HepG2 (cell line): ENCODE measurements around the gene MARS2. TPM values are rescaled to one million over a fixed set of nuclear protein-coding genes. Genes with fewer than 3 reads are reported as not detected.

Source experiments
- ARNTL ChIP-seq: sonication (generic); formaldehyde crosslinking; IDR thresholded peaks from 2 replicates; pipeline ENCODE4 v1.4.0; 2020; ENCODE audit warnings: mild to moderate bottlenecking, missing genetic modification reagents
- HOXA5 ChIP-seq: sonication (generic); formaldehyde crosslinking; IDR thresholded peaks from 2 replicates; pipeline ENCODE4 v1.4.0; 2020; ENCODE audit warnings: missing genetic modification reagents
- KDM2A ChIP-seq: sonication (generic); formaldehyde crosslinking; IDR thresholded peaks from 2 replicates; pipeline ENCODE4 v1.4.0; 2020; ENCODE audit warnings: low read depth, missing genetic modification reagents, borderline replicate concordance
- MTF1 ChIP-seq: sonication (generic); formaldehyde crosslinking; IDR thresholded peaks from 2 replicates; pipeline ENCODE4 v1.5.0; 2020; ENCODE audit warnings: missing genetic modification reagents
- MXD4 ChIP-seq: IDR thresholded peaks from 2 replicates; pipeline ENCODE4 v1.6.1; 2016; ENCODE audit warnings: mild to moderate bottlenecking, missing biosample characterization, missing genetic modification reagents
- PCBP1 ChIP-seq: fragments of 200-400 bp; formaldehyde crosslinking; IDR thresholded peaks from 2 replicates; pipeline ENCODE4 v1.6.1; 2017; ENCODE audit warnings: mild to moderate bottlenecking, low read depth, low read length, borderline replicate concordance
- RBM22 ChIP-seq: fragments of 200-400 bp; formaldehyde crosslinking; optimal IDR thresholded peaks from 2 replicates; pipeline ENCODE3; 2017; ENCODE audit warnings: mild to moderate bottlenecking, low read length, moderate library complexity
- XRCC5 ChIP-seq: fragments of 200-400 bp; formaldehyde crosslinking; optimal IDR thresholded peaks from 2 replicates; pipeline ENCODE3; 2017; ENCODE audit warnings: mild to moderate bottlenecking, low read length
- ZNF354B ChIP-seq: sonication (generic); formaldehyde crosslinking; IDR thresholded peaks from 2 replicates; pipeline ENCODE4 v1.8.0; 2022; ENCODE audit warnings: mild to moderate bottlenecking, missing genetic modification reagents
- ZNF367 ChIP-seq: sonication (generic); formaldehyde crosslinking; IDR thresholded peaks from 2 replicates; pipeline ENCODE4 v1.4.0; 2020; ENCODE audit warnings: missing genetic modification reagents, borderline replicate concordance
- ZNF501 ChIP-seq: sonication (generic); formaldehyde crosslinking; IDR thresholded peaks from 2 replicates; pipeline ENCODE4 v1.5.1; 2020; ENCODE audit warnings: mild to moderate bottlenecking, moderate library complexity, missing genetic modification reagents
- ZNF713 ChIP-seq: sonication (generic); formaldehyde crosslinking; IDR thresholded peaks from 2 replicates; pipeline ENCODE4 v1.4.0; 2020; ENCODE audit warnings: mild to moderate bottlenecking, missing genetic modification reagents
- ZNF772 ChIP-seq: sonication (generic); formaldehyde crosslinking; IDR thresholded peaks from 2 replicates; pipeline ENCODE4 v1.5.0; 2020; ENCODE audit warnings: mild to moderate bottlenecking, missing genetic modification reagents
- ZSCAN21 ChIP-seq: sonication (generic); formaldehyde crosslinking; IDR thresholded peaks from 2 replicates; pipeline ENCODE4 v1.8.0; 2022; ENCODE audit warnings: mild to moderate bottlenecking, missing genetic modification reagents, moderate library complexity, borderline replicate concordance
- polyA plus RNA-seq, 8 experiments: library from polyadenylated mRNA; depleted of rRNA in 3 of 8; stranded (reverse) in 7 of 8; unstranded in 1 of 8; fragments of >200 nt; fragmentation: Illumina TruSeq in 4 of 8; extraction: Trizol in 4 of 8; gene quantifications; 2 replicates each; pipeline versions ENCODE4 v1.2.1 to v1.2.3, GENCODE V29; 2011 to 2016; ENCODE audit warnings: low read depth in 4 of 8, missing spikeins in 1 of 8, mixed read lengths in 1 of 8; ENCODE audit not compliant: insufficient read depth in 1 of 8
- total RNA-seq, 5 experiments: library from RNA; depleted of rRNA; stranded (reverse); fragments of >200 nt; fragmentation: Illumina TruSeq; extraction: Trizol; gene quantifications; 2 replicates each; pipeline ENCODE4 v1.2.3, GENCODE V29; 2016; ENCODE audit warnings: low read depth in 1 of 5
- TF ChIP-seq, protein P1 (sequence below): sonication (generic); formaldehyde crosslinking; IDR thresholded peaks from 2 replicates; pipeline ENCODE4 v1.5.0; 2020; ENCODE audit warnings: missing genetic modification reagents, mild to moderate bottlenecking, borderline replicate concordance
- TF ChIP-seq, protein P2 (sequence below): sonication (generic); formaldehyde crosslinking; IDR thresholded peaks from 2 replicates; pipeline ENCODE4 v1.4.0; 2020; ENCODE audit warnings: mild to moderate bottlenecking, missing genetic modification reagents
- TF ChIP-seq, protein P3 (sequence below): sonication (generic); formaldehyde crosslinking; IDR thresholded peaks from 2 replicates; pipeline ENCODE4 v1.5.1; 2020; ENCODE audit warnings: missing genetic modification reagents, mild to moderate bottlenecking, borderline replicate concordance
- TF ChIP-seq, protein P4 (sequence below): sonication (generic); formaldehyde crosslinking; IDR thresholded peaks from 2 replicates; pipeline ENCODE4 v1.4.0; 2020; ENCODE audit warnings: missing genetic modification reagents, mild to moderate bottlenecking, borderline replicate concordance
- TF ChIP-seq, protein P5 (sequence below): sonication (generic); formaldehyde crosslinking; IDR thresholded peaks from 2 replicates; pipeline ENCODE4 v1.5.1; 2020; ENCODE audit warnings: mild to moderate bottlenecking, missing genetic modification reagents

The MARS2 gene
- total and polyA plus RNA-seq, 2 of the 13 experiments (the other 11 are each of a cell fraction or from before 2014, with no cell fraction given) = 6.9 to 16.2 TPM

DNA sequence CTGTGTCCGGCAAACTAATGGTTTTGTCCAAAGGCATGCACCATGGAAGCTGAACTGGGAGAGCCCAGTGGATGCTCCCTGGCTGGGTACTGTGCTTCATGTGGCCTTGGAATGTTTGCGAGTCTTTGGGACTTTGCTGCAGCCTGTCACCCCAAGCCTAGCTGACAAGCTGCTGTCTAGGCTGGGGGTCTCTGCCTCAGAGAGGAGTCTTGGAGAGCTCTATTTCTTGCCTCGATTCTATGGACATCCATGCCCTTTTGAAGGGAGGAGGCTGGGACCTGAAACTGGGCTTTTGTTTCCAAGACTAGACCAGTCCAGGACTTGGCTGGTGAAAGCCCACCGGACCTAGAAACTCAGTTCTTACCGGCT is 1.7 kb downstream of the MARS2 start (continued):
- TF ChIP-seq MTF1 (CRISPR knock-in tag) = no peak
- no peak for TF ChIP-seq ZNF367 (CRISPR knock-in tag)
- TF ChIP-seq MXD4 (CRISPR knock-in tag) = 0 out of 2 replicates have a peak, but pooled peaks have one; percentile 50
- TF ChIP-seq RBM22 = no peak
- TF ChIP-seq ZNF772 (CRISPR knock-in tag) = no peak
- TF ChIP-seq, protein P1, sequence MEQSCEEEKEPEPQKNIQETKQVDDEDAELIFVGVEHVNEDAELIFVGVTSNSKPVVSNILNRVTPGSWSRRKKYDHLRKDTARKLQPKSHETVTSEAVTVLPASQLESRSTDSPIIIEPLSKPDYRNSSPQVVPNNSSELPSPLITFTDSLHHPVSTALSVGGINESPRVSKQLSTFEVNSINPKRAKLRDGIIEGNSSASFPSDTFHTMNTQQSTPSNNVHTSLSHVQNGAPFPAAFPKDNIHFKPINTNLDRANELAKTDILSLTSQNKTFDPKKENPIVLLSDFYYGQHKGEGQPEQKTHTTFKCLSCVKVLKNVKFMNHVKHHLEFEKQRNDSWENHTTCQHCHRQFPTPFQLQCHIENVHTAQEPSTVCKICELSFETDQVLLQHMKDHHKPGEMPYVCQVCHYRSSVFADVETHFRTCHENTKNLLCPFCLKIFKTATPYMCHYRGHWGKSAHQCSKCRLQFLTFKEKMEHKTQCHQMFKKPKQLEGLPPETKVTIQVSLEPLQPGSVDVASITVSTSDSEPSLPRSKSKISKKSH (CRISPR knock-in tag) = no peak
- TF ChIP-seq PCBP1 = no peak
- TF ChIP-seq ZNF713 (CRISPR knock-in tag) = no peak
- TF ChIP-seq, protein P2, sequence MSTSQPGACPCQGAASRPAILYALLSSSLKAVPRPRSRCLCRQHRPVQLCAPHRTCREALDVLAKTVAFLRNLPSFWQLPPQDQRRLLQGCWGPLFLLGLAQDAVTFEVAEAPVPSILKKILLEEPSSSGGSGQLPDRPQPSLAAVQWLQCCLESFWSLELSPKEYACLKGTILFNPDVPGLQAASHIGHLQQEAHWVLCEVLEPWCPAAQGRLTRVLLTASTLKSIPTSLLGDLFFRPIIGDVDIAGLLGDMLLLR (CRISPR knock-in tag) = no peak
- peak; percentile 46 for TF ChIP-seq XRCC5
- no peak for TF ChIP-seq ARNTL (CRISPR knock-in tag)
- TF ChIP-seq, protein P3, sequence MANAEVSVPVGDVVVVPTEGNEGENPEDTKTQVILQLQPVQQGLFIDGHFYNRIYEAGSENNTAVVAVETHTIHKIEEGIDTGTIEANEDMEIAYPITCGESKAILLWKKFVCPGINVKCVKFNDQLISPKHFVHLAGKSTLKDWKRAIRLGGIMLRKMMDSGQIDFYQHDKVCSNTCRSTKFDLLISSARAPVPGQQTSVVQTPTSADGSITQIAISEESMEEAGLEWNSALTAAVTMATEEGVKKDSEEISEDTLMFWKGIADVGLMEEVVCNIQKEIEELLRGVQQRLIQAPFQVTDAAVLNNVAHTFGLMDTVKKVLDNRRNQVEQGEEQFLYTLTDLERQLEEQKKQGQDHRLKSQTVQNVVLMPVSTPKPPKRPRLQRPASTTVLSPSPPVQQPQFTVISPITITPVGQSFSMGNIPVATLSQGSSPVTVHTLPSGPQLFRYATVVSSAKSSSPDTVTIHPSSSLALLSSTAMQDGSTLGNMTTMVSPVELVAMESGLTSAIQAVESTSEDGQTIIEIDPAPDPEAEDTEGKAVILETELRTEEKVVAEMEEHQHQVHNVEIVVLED (CRISPR knock-in tag) = 0 out of 2 replicates have a peak, but pooled peaks have one; percentile 21
- TF ChIP-seq ZSCAN21 (CRISPR knock-in tag) = no peak
- TF ChIP-seq, protein P4, sequence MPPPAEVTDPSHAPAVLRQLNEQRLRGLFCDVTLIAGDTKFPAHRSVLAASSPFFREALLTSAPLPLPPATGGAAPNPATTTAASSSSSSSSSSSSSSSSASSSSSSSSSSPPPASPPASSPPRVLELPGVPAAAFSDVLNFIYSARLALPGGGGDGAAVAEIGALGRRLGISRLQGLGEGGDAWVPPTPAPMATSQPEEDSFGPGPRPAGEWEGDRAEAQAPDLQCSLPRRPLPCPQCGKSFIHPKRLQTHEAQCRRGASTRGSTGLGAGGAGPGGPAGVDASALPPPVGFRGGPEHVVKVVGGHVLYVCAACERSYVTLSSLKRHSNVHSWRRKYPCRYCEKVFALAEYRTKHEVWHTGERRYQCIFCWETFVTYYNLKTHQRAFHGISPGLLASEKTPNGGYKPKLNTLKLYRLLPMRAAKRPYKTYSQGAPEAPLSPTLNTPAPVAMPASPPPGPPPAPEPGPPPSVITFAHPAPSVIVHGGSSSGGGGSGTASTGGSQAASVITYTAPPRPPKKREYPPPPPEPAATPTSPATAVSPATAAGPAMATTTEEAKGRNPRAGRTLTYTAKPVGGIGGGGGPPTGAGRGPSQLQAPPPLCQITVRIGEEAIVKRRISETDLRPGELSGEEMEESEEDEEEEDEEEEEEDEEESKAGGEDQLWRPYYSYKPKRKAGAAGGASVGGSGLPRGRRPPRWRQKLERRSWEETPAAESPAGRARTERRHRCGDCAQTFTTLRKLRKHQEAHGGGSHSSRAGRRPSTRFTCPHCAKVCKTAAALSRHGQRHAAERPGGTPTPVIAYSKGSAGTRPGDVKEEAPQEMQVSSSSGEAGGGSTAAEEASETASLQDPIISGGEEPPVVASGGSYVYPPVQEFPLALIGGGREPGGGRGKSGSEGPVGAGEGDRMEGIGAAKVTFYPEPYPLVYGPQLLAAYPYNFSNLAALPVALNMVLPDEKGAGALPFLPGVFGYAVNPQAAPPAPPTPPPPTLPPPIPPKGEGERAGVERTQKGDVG (CRISPR knock-in tag) = no peak
- 0 out of 2 replicates have a peak, but pooled peaks have one; percentile 21 for TF ChIP-seq KDM2A (CRISPR knock-in tag)
- TF ChIP-seq, protein P5, sequence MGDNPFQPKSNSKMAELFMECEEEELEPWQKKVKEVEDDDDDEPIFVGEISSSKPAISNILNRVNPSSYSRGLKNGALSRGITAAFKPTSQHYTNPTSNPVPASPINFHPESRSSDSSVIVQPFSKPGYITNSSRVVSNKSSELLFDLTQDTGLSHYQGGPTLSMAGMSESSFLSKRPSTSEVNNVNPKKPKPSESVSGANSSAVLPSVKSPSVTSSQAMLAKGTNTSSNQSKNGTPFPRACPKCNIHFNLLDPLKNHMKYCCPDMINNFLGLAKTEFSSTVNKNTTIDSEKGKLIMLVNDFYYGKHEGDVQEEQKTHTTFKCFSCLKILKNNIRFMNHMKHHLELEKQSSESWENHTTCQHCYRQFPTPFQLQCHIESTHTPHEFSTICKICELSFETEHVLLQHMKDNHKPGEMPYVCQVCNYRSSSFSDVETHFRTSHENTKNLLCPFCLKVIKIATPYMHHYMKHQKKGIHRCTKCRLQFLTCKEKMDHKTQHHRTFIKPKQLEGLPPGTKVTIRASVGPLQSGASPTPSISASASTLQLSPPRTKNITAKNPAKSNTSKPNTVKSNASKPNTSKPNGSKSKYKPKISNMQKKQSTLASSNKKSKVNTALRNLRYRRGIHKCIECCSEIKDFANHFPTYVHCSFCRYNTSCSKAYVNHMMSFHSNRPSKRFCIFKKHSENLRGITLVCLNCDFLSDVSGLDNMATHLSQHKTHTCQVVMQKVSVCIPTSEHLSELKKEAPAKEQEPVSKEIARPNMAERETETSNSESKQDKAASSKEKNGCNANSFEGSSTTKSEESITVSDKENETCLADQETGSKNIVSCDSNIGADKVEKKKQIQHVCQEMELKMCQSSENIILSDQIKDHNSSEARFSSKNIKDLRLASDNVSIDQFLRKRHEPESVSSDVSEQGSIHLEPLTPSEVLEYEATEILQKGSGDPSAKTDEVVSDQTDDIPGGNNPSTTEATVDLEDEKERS (CRISPR knock-in tag) = 0 out of 2 replicates have a peak, but pooled peaks have one; percentile 41
- 0 out of 2 replicates have a peak, but pooled peaks have one; percentile 26 for TF ChIP-seq ZNF501
- no peak for TF ChIP-seq HOXA5
- TF ChIP-seq ZNF354B = no peak
